ENCODE results near the gene NT5C2.
"Not testable (repeated sequence)": the region's sequence is repeated elsewhere in the genome, so short reads cannot be mapped to it uniquely, and the experiment has no call there.

NT5C2 gene

DNA sequence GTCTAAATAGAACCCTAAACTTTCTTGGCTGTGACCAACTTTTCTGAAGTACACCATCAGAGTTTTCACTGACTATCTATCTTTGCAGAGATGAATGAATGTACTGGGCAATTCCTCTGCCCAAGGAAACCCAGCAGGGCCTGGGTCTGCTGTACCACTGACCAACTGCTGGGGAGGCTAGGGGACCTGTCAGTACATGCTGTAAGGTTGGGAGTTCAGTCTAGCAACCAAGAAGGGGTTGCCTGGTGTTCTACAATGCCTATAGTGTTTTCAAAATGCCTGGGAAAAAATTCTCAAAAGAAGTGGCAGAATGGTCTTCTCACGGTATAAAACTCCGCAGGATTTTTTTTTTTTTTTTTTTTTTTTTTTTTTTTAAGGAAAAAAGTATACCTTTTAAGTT, 106.3 kb downstream of the NT5C2 start:
- DNase-seq (ENCODE audit: low spot score): no peak

- DNase-seq (ENCODE audit: low spot score): no peak
These were observed 106.8 kb downstream of the NT5C2 start for GRCh38 chr10:103086261-103086660.

GRCh38 chr10:103083977-103084320, 109.1 kb downstream of the NT5C2 start:
- no peak for DNase-seq (ENCODE audit: low spot score)

DNA sequence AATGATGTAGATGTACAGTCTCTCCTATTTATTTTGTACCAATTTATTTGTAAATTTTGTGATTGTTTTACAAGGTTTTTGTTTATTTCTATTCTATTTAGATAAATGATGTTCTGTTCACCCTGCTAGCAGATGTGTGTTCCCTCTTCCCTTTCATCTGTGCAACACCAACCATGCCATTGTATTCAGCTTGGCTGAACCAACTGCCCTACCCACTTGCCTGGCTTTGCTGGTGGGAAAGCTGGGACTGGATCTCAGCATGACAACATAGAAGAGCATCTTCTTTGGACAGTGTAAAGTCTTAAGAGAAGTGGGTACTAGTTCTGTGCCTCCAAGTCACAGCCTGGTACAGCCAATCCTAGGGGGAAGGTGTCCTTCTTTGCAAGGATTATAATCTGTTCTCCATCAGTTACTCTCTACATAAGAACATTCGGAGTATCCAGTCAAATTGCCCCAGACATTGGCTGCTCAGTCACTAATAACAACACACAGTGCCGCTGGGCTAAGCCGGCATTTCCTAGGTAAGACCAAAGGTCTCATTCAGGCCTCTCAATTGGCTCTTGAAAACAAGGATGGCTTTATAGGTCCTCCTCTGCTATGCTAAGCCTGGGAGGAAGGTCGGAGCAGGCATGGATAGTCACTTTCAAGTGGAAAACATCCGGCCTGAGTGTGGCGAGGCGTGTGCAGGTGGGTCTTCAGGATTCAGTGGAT, 109.7 kb downstream of the NT5C2 start:
- DNase-seq (ENCODE audit: low spot score): no peak

GRCh38 chr10:103082683-103083082, 110.4 kb downstream of the NT5C2 start:
- no peak for DNase-seq (ENCODE audit: low spot score)

DNA sequence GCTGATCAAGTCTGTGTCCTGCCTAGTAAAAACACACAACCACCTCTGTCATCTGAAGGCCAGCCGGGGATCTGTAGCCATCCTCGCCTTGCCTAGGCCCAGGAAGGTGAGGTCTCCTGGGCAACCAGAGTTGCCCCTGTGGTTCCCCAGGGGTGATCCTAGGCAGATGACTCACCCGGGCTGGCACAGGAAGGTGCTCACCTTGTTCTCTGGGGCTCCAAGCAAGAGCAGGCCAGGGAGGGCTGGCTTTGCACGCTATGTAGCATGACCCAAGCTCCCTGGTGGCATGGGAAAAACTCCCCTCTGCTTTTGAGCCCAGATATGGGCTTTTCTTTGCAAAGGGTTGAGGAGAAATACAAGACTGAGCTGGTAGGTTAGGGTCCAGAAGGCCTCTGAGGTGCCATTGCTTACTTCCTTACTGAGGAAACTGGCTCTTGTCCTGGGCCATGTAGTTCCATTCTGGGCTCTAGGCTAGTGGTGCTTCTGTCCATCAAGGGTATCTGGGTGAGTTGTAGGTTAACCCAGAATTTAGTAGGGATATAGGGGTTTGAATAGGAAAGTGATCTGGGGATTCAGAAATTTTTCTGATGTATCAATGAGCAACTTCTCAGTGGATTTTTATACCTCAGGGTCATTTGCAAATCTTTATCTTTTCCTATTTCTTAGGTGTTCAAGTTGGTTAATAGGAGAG, 112.0 kb downstream of the NT5C2 start:
- DNase-seq (ENCODE audit: low spot score): no peak

DNA sequence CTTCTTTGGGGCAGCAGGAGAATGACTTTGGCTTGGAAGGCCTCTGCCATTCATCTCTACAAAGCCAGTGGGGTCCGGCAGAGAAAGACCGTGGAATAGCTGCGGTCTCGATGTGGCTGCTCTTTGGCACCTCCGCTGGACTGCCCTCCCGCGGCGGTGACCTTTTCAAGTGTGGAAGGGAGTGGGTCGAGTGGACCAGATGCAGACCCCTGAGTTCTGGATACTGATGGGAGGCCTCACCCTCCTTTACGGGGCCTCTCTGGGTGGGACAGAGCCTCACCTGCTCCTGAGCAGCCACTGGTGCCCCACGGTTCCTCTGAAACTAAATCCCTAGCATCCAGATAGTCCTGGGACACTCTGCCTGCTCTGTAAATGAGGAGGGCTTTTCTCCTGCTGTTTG, 113.1 kb downstream of the NT5C2 start:
- no peak for DNase-seq (ENCODE audit: low spot score)

DNA sequence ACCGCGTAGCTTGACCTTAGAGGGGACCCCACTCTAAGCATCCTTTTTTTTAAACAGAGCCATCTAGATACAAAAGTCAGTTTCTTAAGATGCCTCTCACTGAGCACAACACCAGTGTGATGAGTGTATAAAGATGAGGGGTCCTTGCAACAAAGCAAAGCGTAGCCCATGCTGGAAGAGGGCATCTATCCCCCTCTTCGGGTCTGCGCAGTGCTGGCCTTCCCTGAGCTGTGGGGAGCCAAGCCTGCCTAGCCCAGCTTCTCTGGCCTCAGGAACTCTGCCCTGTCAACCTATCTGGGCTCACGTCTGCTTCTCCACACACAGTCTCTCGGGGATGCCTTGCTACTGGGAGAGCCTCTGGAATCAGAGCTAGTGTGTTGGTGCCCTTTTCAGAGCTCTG, 114.0 kb downstream of the NT5C2 start:
- DNase-seq (ENCODE audit: low spot score): no peak

- no peak for DNase-seq (ENCODE audit: low spot score)
These were observed 114.4 kb downstream of the NT5C2 start for GRCh38 chr10:103078676-103079075.

DNA sequence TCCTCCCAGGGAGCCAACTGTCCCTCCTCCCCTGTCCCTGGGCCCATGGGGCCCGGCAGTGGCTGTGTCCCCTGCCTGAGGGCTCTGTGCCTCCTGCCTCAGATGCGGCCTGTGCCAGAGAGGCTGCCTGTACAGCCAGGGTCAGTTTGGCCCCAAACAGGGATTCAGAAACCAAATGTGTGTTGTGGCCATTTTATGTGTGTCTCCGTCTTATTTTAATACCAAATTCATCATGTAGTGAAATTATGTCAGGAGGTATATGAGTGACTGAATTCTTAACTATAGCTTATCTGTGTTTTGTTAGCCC, 114.8 kb downstream of the NT5C2 start:
- no peak for DNase-seq (ENCODE audit: low spot score)

DNA sequence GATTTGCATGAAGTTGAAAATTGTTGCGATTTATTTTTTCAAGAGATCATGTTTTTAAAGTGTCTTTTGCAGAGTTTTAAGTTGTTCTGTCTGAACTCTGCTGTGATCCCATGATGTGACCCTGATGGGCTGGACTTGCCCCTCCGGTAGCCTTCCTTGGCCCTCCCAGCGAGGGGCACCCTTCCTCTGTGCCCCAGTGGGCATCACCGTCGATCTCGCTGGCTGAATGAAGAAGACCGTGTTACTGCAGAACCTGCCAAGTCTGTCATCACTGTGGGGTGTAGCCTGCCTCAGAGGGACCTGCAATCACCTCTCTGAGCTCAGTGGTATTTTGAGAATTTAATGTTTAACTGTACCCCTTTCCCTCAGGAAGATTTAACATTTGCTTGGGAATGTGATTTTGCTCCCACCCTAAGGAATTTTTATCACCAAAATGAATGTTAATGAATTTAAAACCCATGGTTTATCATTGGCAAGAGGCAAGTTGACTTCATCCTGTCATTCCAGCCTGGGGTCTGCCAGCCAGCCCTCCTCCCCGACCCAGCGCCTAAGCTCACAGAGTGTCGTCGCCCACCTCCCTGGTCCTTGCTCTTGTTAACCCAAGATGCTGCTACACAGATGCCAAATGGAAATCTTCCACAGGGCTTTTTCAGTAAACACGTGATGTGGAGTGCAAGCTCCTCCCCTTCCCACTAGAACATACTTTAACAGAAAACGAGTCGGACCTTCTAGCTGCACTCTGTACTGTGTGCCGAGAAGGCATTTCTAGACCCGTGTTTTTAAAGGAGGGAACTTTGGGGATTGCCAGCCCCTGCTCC, 115.4 kb downstream of the NT5C2 start:
- no peak for DNase-seq (ENCODE audit: low spot score)

GRCh38 chr10:103077020-103077419, 116.1 kb downstream of the NT5C2 start:
- no peak for DNase-seq (ENCODE audit: low spot score)

GRCh38 chr10:103072891-103073290, 120.2 kb downstream of the NT5C2 start:
- no peak for DNase-seq (ENCODE audit: low spot score)

DNA sequence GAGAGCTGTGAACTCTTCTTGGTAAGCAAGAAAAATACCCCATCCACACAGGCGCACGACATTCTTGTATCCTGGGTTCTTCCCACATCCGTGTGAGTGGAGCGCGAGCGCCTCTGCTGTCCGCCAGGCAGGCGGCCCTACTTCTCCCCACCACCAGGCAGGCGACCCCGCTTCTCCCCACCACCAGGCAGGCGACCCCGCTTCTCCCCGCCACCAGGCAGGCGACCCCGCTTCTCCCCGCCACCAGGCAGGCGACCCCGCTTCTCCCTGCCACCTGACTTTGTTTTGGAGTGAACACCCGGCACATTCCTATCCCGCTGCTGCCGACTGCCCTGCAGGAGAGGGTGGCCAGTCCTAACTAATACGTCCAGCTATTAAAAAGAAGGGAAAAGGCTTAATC, 120.8 kb downstream of the NT5C2 start:
- no peak for DNase-seq (ENCODE audit: low spot score)

GRCh38 chr10:103069453-103070331, 123.4 kb downstream of the NT5C2 start:
- peak; percentile 69 for DNase-seq (ENCODE audit: low spot score)

GRCh38 chr10:103067956-103068355, 125.1 kb downstream of the NT5C2 start:
- no peak for DNase-seq (ENCODE audit: low spot score)

DNA sequence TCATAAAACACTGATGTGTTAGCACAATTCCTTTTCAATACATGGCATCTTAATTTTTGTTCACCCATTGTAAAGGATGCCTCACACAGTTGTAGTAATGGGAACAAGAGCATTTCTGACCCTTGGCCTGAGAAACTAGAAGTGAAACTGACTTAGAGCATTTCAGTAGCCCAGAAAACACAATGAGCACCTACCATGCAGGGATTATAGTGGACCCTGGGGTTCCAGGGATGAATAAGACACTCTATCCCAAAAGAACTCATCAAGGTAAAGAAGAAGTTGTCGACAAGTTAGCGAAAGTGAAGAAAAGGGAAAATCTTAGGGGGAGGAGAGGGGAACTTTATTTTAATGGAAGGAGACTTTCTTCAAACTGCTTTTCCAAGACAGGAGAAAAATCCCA, 125.6 kb downstream of the NT5C2 start:
- no peak for DNase-seq (ENCODE audit: low spot score)

DNA sequence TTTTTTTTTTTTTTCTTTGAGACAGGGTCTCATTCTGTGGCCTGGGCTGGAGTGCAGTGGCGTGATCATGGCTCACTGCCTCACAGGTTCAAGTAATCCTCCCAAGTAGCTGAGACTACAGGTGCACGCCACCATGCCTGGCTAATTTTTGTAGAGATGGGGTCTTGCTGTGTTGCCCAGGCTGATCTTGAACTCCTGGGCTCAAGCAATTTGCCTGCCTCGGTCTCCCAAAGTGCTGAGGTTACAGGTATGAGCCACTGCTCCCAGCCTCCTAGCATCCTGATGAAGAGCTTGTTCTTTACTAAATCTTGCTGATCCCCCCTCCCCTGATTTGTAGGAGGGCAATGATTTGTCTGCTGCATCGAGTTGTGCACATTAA, 126.0 kb downstream of the NT5C2 start:
- not testable (repeated sequence) for DNase-seq (ENCODE audit: low spot score)

DNA sequence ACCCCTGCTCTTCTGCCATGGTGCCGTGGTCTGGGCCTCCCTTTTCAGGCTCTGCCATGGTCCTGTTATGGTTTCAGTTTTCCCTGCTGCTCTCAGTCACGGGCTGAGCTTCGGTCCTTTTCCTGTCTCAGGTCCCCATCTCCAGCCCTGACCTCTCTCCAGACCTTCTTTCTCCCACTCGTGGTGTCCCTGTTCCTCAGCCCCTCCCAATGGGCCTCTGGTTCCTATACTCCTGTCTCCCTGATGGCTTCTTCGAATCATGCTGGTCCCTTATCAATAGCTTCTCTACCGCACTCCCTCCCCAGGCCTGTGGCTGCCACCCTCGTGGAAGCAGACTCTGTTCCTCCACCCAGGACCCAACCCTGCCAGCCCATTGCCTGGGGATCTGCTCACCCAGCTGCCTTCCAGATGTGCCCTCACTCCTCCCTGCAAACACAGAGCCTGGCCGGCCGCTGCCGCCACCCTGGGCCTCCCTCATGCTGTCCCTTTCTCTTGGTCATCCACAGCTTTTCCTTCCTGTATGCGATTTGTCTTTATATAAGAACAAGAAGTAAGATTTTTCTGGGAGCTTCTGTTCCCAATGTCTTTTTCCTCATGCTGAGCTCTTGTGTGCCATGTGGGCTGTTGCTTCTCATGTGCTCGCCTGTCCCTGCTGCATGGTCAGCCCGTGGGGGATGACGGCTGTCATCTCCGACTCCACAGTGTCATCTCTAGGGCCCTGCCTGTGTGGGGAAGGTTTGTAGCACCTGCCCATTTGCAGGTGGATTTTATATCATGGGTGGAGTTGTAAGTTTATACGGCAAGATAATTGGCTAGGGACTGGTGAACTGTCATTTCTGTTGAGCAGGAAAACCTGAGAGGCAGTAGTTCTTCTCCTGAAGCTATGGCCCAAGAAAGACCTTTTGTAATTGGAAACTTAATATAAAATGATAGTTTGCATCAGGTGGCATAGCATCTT, 126.7 kb downstream of the NT5C2 start:
- no peak for DNase-seq (ENCODE audit: low spot score)

GRCh38 chr10:103064956-103065355, 128.1 kb downstream of the NT5C2 start:
- DNase-seq (ENCODE audit: low spot score): no peak

Measured in CD4-positive, alpha-beta T cell treated with Interleukin-6 at 100 ng/mL for 8 hours (primary cell).